OCI-LY7 (cell line): Measurements from ENCODE around the gene MALRD1. TPM values are rescaled to one million over a fixed set of nuclear protein-coding genes. Genes with fewer than 3 reads are reported as not detected.
"Not testable (repeated sequence)": the region's sequence is repeated elsewhere in the genome, so short reads cannot be mapped to it uniquely, and the experiment has no call there.

Experiments
- BruUV-seq: library from RNA; stranded (reverse); fragments of 400-500 nt; replicated peaks from 2 replicates; lab custom pipeline; 2021; lab: Mats Ljungman, UMichigan
- CTCF ChIA-PET: fragments of 300-600 bp; sonication (Branson Sonifier 250); formaldehyde crosslinking; loops from one replicate; lab custom pipeline; 2022; ENCODE audit warnings: antibody characterized with exemption; ENCODE audit not compliant: unreplicated experiment; lab: Charles Lee
- POLR2A ChIA-PET: fragments of 300-600 bp; sonication (Branson Sonifier 250); formaldehyde crosslinking; loops from one replicate; lab custom pipeline; 2022; ENCODE audit warnings: antibody characterized with exemption; lab: Charles Lee
- DNase-seq: peaks from one replicate; pipeline ENCODE4 v3.0.0-alpha.2; 2015; ENCODE audit warnings: low spot score
- H2AFZ ChIP-seq: fragments of 200-600 bp; sonication (generic), shearing (Covaris generic); 2 replicates; pipeline ENCODE4 v1.6.1; 2014; ENCODE audit warnings: mild to moderate bottlenecking, antibody characterized with exemption, low read length, moderate library complexity
- H3K27ac ChIP-seq: fragments of 200-600 bp; sonication (generic); 2 replicates; pipeline ENCODE4 v1.5.1; 2014; ENCODE audit warnings: mixed run types, low read depth, mild to moderate bottlenecking, moderate library complexity, low read length, inconsistent platforms; ENCODE audit not compliant: poor library complexity, severe bottlenecking
- H3K36me3 ChIP-seq: fragments of 200-600 bp; sonication (generic); 2 replicates; pipeline ENCODE4 v1.6.1; 2014; ENCODE audit warnings: mild to moderate bottlenecking, antibody characterized with exemption, low read length, moderate library complexity, mixed read lengths; ENCODE audit not compliant: insufficient read depth
- H3K4me1 ChIP-seq: fragments of 200-600 bp; sonication (generic); 2 replicates; pipeline ENCODE4 v1.5.1; 2014; ENCODE audit warnings: mild to moderate bottlenecking, low read length; ENCODE audit not compliant: insufficient read depth, poor library complexity, severe bottlenecking
- H3K4me2 ChIP-seq: fragments of 200-600 bp; sonication (generic); 2 replicates; pipeline ENCODE4 v1.6.1; 2014; ENCODE audit warnings: mild to moderate bottlenecking, low read length
- H3K4me3 ChIP-seq: fragments of 200-600 bp; sonication (generic); 2 replicates; pipeline ENCODE4 v1.5.1; 2014; ENCODE audit warnings: mild to moderate bottlenecking, low read depth, low read length; ENCODE audit not compliant: poor library complexity, severe bottlenecking
- H3K79me2 ChIP-seq: fragments of 200-600 bp; sonication (generic); 2 replicates; pipeline ENCODE4 v1.6.1; 2016; ENCODE audit warnings: low read depth, mild to moderate bottlenecking, low read length, moderate library complexity, mixed read lengths; ENCODE audit not compliant: insufficient read depth
- H3K9me2 ChIP-seq: fragments of 200-600 bp; sonication (generic); 2 replicates; pipeline ENCODE4 v1.6.1; 2016; ENCODE audit warnings: mild to moderate bottlenecking, low read length, mixed read lengths; ENCODE audit not compliant: insufficient read depth
- H3K9me3 ChIP-seq: fragments of 200-600 bp; sonication (generic); 2 replicates; pipeline ENCODE4 v1.6.1; 2014; ENCODE audit warnings: mild to moderate bottlenecking, mixed run types, low read length, mixed read lengths
- H4K20me1 ChIP-seq: fragments of 200-600 bp; sonication (generic); 2 replicates; pipeline ENCODE4 v1.6.1; 2014; ENCODE audit warnings: mild to moderate bottlenecking, antibody characterized with exemption, low read length, moderate library complexity, mixed read lengths; ENCODE audit not compliant: insufficient read depth
- CTCF ChIP-seq: fragments of 200-600 bp; sonication (generic); conservative IDR thresholded peaks from 2 replicates; pipeline ENCODE4 v1.5.1; 2014; ENCODE audit warnings: mild to moderate bottlenecking, antibody characterized with exemption, low read length, moderate library complexity, mixed read lengths
- EZH2phosphoT487 ChIP-seq: fragments of 200-600 bp; sonication (generic); IDR thresholded peaks from 2 replicates; pipeline ENCODE4 v1.6.1; 2018; ENCODE audit warnings: low read depth, borderline replicate concordance, mild to moderate bottlenecking, mixed run types, antibody characterized with exemption, low read length, moderate library complexity, mixed read lengths
- intact Hi-C: fragments of 100-400 bp; cut with micrococcal nuclease; formaldehyde crosslinking; loops from one replicate; pipeline ENCODE4 v1.10.0; 2022; ENCODE audit not compliant: unreplicated experiment
- total RNA-seq, 2 experiments: library from RNA; depleted of rRNA in 1 of 2; stranded (reverse); fragments of >200 nt in 1 of 2; shearing (Covaris generic) in 1 of 2; gene quantifications; 2 replicates each; pipeline ENCODE4 v1.2.3, GENCODE V29; 2014 to 2022

The MALRD1 gene
- total RNA-seq, 2 experiments from 2014 or later = not detected

GRCh38 chr10:19730907-19731217 lies 682.3 kb downstream of the MALRD1 start:
- BruUV-seq = no TSS peak
- no peak overlapping the region for H3K4me3 ChIP-seq
- TF ChIP-seq EZH2phosphoT487 (no peak), CTCF (no peak)
- ChIA-PET POLR2A (no interaction called here), CTCF (no interaction called here)
- no peak overlapping the region for H3K27ac ChIP-seq
- no peak overlapping the region for H3K4me2 ChIP-seq
- H3K9me2 ChIP-seq = no peaks in the 10 kb centered on the region
- no peaks in the 10 kb centered on the region for H3K79me2 ChIP-seq
- intact Hi-C loops = no loop called here
- no peaks in the 10 kb centered on the region for H3K9me3 ChIP-seq
- no peak overlapping the region for H2AFZ ChIP-seq
- H3K4me1 ChIP-seq = no peaks in the 10 kb centered on the region
- H4K20me1 ChIP-seq = no peaks in the 10 kb centered on the region
- H3K36me3 ChIP-seq = no peaks in the 10 kb centered on the region
- DNase-seq = no peak

GRCh38 chr10:19731560-19731959 lies 683.0 kb downstream of the MALRD1 start:
- POLR2A ChIA-PET = no interaction called here
- no peaks in the 10 kb centered on the region for H3K4me1 ChIP-seq
- no peaks in the 10 kb centered on the region for H4K20me1 ChIP-seq
- H3K9me2 ChIP-seq = no peaks in the 10 kb centered on the region
- no peak for DNase-seq
- BruUV-seq = no TSS peak
- H3K4me3 ChIP-seq = no peak overlapping the region
- H3K79me2 ChIP-seq = no peaks in the 10 kb centered on the region
- CTCF ChIA-PET = no interaction called here
- H3K9me3 ChIP-seq = no peaks in the 10 kb centered on the region
- no peak overlapping the region for H2AFZ ChIP-seq
- H3K36me3 ChIP-seq = no peaks in the 10 kb centered on the region
- TF ChIP-seq EZH2phosphoT487 (no peak), CTCF (no peak)
- intact Hi-C loops = no loop called here
- no peak overlapping the region for H3K4me2 ChIP-seq
- no peak overlapping the region for H3K27ac ChIP-seq

GRCh38 chr10:19738440-19738839 lies 689.8 kb downstream of the MALRD1 start:
- Histone ChIP-seq H3K9me3 (0 out of 2 replicates have a peak, but pooled peaks cover 3% of the 10 kb centered on the region), H2AFZ (no peak overlapping the region), H3K36me3 (no peaks in the 10 kb centered on the region), H3K79me2 (no peaks in the 10 kb centered on the region), H3K4me2 (no peak overlapping the region), H4K20me1 (no peaks in the 10 kb centered on the region), H3K27ac (no peak overlapping the region), H3K4me3 (no peak overlapping the region), H3K9me2 (no peaks in the 10 kb centered on the region), H3K4me1 (no peaks in the 10 kb centered on the region)
- TF ChIP-seq EZH2phosphoT487 (no peak), CTCF (no peak)
- BruUV-seq = no TSS peak
- CTCF ChIA-PET = no interaction called here
- no peak for DNase-seq
- POLR2A ChIA-PET = no interaction called here
- intact Hi-C loops = no loop called here

- POLR2A ChIA-PET, DNase-seq, H3K9me2 ChIP-seq, BruUV-seq, H4K20me1 ChIP-seq, H3K36me3 ChIP-seq, CTCF ChIA-PET, H3K9me3 ChIP-seq, H3K4me1 ChIP-seq, H2AFZ ChIP-seq, H3K27ac ChIP-seq, H3K4me2 ChIP-seq, H3K79me2 ChIP-seq, H3K4me3 ChIP-seq, intact Hi-C loops: not testable (repeated sequence)
These were observed 690.6 kb downstream of the MALRD1 start for GRCh38 chr10:19739232-19739631.

- H2AFZ ChIP-seq, BruUV-seq, H3K4me3 ChIP-seq, H3K4me1 ChIP-seq, H3K9me3 ChIP-seq, H4K20me1 ChIP-seq, intact Hi-C loops, H3K27ac ChIP-seq, H3K79me2 ChIP-seq, H3K4me2 ChIP-seq, H3K36me3 ChIP-seq, H3K9me2 ChIP-seq, DNase-seq, CTCF ChIA-PET: not testable (repeated sequence)
- POLR2A ChIA-PET = interaction anchor here (0.6 to 0.7 kb wide), 2 partner anchors 1105 to 1436 kb away, joined by 3 to 4 read pairs; no protein-coding TSS in a partner anchor
These were observed 693.5 kb downstream of the MALRD1 start for GRCh38 chr10:19742144-19742543.
